Activated CD4-positive, CD25-positive, alpha-beta regulatory T cell treated with anti-CD3 and anti-CD28 coated beads, Interleukin-2, amount 50 U/mL, for 24 hours (primary cell): Measurements from ENCODE around the gene DIP2B.
"Not testable (repeated sequence)": the region's sequence is repeated elsewhere in the genome, so short reads cannot be mapped to it uniquely, and the experiment has no call there.

Experiments used
- ATAC-seq, 2 donors: fragments of 150-1000 bp; cut with Tn5 transposase; one replicate each; pipeline ENCODE4 v1.10.0; 2021; ENCODE audit warnings: mild to moderate bottlenecking in 1 of 2, moderate library complexity in 1 of 2

The DIP2B gene

DNA sequence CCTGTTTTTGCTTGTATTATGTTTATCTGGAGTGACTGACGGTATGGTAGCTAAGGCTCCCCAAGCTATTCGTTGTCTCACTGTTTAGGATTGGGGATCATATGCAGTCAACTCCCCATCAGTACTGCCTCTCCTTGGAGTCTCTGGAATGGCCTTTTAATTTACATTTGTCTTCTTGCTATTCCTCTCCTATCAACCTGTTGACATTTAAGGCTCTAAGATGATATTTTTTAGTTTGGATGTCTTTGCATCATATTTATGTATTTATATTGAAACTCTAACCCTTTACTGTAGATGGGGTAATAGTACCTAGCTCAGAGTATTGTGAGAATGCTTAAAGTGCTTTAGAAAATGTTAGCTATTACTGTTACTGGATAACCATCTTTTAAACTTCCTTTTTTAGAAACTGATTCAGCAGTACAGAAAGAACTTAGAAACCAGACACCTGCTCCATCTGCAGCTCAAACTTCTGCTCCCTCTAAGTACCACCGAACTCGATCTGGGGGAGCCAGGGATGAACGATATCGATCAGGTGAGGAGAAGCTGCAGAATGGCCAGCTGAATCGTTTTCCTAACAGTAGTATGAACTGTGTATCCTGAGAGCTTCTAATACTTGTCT, 135.6 kb downstream of the DIP2B start:
- no peak for ATAC-seq

DNA sequence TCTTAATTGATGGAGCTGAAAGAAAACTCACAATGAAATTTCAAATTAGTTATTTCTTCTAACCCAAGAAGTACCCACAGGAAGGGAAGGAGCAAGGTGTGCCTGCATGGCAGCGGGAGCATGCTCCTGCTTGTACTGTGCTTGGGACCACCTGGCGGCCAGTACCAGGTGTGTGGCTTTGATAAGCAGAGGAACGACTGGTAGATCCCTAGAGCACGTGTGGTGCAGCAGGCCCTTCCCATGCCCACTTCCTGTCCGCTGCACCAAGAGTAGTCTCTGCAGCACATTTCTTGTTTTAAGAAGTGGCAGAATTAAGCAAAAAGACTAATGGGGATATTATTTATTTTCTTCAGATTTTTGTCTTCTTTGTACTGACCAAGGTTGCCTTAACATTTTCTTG, 136.8 kb downstream of the DIP2B start:
- no peak for ATAC-seq

DNA sequence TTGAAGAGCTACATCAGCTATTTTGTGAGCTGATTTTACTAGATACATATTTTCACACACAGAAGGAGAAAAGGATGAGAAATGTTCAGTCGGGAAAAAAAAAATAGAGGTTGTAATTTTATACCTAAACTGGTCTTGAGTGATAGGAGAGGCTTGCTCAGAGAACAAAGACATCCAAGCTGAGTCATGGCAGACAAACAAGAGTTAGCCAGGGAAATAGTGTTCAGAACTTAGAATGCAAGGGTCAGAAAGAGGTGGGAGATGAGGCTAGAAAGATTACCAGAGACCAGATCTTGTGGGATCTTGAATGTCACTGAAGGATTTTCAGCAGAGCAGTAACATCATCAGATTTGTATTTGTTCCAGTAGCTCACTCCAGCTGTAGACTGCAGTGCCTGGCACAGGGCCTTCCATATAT, 137.3 kb downstream of the DIP2B start:
- no peak for ATAC-seq

DNA sequence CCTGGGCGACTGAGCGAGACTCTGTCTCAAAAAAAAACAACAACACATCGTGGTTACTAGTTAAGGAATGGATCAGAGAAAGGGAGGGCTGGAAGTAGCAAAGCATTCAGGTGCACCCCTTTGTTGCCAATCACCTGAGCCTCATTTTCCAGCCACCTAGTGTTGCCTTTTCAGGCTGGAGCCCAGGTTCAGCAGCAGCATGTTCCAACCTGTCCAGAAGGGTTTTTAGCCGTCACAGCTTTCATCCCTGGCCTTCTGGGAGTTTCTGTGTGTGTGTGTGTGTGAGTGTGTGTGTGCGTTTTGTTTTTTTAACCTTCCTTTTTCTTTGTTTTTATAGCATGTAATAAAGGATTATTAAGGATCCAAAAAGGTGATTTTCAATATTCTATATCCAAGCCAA, 138.0 kb downstream of the DIP2B start:
- no peak for ATAC-seq

DNA sequence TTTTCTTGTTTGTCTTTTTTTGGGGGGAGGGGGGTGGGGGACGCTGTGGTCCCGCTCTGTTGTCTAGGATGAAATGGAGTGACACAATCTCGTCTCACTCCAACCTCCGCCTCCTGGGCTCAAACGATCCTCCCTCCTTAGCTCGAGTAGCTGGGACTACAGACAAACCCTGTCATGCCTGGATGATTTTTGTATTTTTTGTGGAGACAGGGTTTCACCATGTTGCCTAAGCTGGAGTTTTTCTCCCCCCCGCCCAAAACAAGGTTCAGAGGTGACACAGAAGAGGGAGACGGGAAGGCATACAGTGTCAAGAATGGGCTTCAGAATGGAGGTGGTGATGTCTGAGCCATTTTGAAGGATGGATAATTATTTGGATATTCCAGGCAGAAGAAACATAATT, 142.2 kb downstream of the DIP2B start:
- ATAC-seq = no peak

DNA sequence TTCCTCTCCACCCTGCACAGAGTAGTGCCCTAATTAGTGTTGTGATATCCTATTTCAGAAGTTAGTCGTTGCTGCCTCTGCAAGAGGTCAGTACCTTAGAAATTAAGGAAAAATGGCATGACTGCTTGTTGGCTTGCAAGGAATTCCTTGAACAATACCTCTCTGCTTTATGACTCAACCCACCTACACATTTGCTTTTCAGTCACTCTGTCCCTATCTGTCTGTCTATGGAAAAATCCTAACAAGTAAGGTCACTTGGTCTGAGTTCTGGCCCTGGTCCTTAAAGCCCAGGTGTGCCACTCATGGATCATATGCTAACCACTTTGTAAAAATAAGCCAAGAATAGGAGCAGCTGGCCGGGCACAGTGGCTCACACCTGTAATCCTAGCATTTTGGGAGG, 142.7 kb downstream of the DIP2B start:
- ATAC-seq = no peak

DNA sequence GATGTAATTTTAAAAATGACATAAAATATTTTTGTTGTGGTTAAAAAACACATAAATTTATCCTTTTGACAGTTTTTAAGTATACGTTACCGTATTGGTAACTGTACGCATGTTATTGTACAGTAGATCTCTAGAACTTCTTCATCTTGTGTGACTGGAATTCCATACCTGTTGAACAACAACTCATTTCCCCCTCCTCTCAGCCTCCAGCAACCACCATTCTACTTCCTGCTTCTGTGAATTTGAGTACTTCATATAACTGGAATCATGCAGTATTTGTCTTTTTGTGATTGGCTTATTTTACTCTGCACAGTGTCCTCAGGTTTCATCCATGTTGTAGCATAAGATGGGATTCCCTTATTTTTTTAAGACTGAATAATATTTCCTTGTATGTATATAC, 145.5 kb downstream of the DIP2B start:
- ATAC-seq = no peak

DNA sequence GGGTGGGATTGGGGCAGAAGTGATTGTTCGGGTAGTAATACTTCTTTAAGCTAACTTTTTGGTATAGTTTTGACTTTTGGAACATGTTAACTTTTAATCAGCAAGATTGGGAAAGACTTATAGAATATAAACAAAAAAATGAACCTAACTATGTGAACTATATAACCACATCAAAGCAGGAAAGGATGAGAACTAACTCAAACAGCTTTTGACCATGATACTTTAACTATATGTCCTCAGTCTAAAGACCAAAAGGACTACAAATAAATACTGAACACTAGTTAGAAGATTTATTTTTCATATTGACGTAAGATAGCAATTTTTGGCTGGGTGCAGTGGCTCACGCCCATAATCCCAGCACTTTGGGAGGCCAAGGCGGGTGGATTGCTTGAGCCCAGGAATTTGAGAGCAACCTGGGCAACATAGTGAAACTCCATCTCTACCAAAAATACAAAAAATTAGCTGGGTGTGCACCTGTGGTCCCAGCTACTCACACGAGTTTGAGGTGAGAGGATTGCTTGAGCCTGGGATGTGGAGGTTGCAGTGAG, 150.7 kb downstream of the DIP2B start:
- ATAC-seq = no peak

DNA sequence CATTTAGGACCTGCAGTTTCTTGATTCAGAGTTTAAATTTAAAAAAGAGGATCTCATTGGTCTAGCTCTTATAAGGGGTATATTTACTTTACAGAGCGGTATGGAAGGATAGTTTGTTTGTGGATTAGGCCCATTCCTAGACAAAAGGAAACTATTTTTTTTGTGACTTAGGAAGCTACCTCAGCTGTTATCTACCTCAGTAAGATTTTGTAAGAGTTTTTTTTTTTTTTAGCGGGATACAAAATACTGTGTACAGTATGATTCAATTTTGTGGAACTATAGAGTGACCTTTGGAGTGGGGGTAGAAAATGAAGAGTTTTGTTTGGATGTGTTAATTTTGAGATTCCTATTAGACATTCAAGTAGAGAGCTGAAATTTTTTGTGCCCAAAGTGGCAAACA, 154.5 kb downstream of the DIP2B start:
- no peak for ATAC-seq

DNA sequence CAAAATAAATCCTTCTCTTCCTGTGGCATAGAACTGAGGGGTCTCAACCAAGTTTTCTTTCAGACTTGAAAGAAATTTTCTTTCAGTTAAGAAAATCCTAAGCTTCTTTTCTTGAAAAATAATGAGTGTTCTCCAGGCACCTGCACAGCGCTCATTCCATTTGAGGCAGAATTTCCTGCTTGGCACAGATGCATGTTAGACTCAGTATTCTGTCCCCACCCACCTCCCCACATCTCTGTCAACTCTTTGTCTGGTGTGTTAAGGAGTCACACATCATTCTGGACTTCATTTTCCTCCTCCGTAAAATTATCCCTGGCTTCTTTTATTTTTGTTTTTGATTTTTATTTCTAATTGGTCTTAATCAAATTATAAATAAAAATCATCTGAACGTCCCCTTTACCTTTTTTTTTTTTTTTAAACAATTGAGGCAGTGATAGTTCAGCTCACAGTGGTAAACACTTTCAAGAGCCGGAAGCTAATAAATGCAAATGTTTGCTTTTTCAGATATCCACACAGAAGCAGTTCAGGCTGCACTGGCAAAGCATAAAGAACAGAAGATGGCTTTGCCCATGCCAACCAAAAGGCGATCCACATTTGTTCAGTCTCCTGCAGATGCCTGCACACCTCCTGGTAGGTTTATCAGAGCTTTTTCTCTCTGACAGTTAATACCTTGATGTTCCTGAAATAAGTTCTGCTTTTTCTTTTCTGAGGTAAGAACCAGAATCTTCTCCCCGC, 155.1 kb downstream of the DIP2B start:
- ATAC-seq = no peak

DNA sequence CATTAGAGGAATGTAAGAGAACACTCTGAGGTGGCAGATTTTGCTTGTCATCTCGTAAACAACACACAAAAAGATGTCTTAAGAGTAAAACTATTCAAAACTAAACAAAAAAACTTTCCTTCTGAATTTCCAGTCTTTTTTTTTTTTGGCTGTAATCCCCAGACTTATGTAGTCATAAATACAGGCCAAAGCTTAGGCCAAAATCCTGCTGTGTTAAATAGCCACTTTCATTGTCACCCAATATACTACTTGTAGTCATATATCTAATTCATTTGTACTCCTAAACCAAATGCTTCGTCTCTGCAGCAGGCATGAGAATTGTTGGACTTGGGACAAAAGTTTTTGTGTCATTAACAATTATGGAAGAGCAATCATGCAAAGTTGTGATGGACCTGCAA, 155.6 kb downstream of the DIP2B start:
- ATAC-seq = no peak

DNA sequence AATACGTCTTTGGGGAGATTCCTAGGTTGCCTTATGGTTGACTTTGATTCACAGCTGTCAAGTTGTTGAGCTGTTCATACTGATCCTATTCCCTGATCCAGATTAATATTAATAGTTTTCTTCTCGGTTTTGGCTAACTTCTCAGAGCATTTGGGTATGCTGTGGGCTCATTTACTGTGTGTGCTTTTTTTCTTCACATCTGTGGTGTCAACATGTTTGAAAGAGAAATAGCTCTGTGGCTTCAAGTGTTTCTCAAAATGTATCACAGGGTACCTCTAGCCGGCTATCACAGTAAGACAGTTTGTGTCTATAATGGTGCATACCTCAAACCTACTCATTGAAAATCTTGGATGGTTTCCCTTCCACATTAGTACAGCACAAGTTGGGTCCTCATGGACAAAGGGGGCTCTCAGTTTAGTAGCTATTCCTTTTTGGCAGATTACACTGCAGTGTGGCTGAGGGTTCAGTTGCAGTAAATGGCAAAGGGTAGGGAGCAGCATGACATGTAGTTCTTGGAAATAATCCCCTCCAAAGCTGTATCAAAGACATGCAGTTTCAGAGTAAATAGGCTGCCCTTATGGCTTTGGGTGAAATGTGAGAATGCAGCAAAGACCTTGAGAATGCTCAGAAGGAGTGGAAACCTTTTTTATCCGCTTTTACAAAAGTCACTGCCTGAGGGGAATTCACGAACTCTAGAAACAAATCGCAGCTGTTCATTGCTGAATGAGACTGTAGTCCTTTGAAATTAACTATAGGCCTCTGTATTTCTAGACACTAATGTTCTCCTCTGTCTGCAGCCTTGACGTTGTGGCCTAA, 156.7 kb downstream of the DIP2B start:
- peak in 1 of 2 donors; percentile 20 for ATAC-seq

DNA sequence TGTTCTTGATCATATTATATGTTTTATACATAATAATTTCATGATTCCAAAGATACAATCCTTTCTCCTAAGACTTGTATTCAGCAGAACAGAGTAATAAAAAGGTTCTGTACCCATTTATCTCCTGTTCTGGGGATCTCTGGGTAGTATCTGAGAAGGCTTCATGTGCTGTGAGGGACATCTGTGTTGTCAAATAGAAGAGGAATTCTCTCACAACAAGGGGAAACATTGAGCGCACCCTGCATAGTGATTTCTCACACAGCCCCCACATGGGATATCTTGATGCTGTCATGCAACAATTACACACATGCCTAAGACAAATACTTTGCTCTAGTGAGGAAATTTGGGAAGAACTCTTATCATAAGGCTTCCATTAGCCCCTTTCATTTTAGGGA, 157.3 kb downstream of the DIP2B start:
- ATAC-seq = no peak

DNA sequence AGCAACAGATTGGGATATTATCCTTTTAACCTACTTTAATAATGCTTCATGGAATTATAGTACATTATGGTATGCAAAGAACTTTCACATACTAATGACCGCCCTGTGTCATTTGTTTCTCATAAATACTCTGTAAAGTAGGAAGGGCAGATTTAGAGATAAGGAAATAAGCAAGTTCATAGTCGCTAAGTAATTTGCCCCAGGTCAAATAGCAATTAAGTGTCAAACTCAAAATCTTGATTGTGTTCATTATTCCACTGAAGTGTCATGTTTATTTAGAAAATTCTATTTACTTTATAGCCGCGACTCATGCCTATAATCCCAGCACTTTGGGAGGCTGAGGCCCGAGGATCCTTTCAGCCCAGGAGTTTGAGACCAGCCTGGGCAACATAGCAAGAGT, 160.4 kb downstream of the DIP2B start:
- ATAC-seq = no peak

DNA sequence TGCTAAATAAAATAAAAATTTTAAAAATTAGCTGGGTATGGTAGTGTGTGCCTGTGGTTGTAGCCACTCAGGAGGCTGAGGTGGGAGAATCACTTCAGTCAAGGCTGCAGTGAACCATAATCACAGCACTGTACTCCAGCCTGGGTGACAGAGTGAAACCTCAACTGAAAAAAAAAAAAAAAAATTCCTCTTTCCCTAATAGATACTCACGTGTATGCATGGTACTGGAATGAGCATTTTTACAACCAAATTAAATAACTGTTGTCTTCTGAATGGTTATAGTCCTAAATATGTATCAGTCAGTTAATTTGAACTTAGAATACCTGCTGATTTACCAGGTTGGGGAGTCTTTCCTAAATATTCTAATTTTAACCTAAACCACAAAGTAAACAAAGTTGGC, 160.8 kb downstream of the DIP2B start:
- no peak for ATAC-seq

DNA sequence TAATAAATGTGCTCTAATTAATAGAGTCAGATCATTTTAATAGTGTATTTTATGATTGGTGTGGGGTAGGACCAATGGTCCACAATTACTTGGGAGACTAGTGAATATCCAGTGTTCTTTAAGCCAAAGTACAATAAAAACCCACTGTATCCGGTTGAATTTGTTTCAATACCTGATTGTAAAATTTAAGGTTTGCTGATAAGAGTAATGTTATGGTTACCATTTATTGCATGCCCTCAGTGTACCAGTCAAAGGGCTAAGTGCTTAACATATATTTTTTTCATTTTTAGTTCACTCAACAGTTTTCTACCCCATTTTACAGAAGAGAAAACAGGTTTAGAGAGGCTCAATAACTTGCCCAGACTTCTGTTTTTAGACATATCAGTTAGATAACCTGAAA, 161.2 kb downstream of the DIP2B start:
- ATAC-seq = no peak

DNA sequence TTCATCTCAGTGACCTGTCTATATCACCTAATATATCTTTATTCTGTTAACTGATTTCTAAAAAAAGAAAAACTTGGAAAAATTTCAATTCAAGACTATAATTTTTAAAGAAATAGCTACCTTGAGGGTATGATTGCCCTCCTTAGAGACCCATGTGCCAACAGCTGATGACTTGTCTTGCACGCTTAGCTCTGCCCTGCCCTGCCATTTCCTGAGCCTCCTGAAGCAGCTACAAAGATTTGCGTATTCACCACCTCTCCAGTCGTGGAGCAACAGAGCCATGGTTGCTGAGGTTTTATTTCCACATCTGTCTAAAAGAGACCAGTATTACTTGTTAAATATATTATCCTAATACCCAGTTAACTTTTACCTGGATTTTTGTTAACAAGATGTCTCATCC, 167.4 kb downstream of the DIP2B start:
- no peak for ATAC-seq

DNA sequence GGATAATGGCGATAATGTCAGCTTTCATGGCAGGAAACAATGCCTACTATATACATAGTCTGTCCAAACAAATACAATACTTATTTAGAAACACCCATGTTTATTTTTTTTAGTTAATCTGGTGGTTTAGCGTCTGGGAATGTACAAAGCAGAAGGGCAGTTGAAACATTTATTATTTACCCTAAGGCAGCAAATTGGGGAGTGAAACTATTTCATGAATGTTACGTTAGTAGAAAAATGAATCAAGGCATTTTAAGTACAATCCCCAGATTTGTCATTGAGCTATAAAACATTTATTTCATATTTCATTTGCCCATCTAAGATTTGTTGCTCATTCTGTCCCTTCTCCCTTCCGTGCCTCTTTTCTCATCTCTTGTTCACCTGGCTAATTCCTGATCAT, 172.0 kb downstream of the DIP2B start:
- no peak for ATAC-seq

DNA sequence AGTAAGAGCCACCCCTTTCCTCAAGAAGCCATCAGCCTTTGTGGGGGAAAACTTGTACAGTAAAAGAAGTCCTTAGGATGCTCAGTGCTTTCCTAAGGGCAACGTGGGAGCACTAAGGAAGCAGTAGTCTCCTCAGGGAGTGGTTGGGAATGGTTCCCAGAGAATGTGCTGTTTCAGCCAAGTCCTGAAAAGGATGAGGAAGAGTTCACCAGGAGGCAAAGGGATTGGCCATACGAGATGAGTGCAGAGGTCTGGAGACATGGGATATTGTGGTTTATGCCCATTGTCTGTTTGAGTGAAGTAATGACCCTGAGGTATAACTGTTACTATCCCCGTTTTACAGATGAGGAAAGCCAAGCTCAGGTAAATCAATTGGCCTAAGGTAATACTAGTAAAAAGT, 173.1 kb downstream of the DIP2B start:
- no peak for ATAC-seq

DNA sequence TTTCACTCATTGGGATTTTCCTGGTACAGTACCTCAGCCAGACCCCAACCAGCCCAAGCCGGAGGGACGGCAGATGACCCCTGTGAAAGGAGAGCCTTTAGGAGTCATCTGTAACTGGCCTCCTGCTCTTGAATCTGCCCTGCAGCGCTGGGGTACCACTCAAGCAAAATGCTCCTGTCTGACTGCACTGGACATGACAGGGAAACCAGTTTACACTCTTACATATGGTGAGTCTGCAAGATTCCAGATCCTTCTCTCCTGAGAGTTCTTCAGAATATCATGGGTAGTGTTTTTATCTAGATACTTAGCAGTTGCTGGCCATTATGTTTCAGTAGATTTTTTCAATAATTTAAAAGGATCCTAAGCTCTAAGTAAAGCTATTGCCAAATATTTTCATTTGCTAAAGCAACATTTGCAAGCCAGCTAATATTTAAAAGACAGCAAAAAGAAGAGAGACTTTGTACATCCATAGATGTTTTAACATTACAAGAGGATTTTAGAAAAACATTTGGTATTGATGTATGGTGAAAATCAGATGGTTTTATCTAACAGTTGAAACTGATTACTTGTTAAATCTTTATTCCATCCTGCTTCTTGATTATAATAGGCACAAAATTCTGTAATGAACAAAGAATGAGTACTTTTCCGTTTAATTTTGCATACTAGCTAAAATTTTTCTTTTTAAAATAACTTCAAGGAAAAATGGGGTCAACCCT, 174.0 kb downstream of the DIP2B start:
- ATAC-seq = no peak

DNA sequence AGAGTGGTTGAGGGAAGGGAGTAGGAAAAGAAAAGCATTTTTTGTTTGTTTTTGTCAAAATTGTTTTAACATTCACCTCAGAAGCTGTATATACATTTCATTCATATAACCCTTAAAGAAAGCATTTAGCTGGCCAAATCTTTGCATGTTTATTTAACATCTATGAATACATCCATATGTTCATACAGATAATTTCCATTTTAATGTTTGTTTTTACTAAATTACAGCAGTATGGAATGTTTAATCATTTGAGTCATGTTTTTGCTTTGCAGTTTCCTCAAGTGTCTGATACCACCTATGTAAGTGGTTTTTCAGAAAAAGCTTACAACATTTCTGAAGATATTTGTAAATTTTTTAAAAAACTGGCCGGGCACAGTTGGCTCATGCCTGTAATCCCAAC, 174.8 kb downstream of the DIP2B start:
- ATAC-seq = no peak

DNA sequence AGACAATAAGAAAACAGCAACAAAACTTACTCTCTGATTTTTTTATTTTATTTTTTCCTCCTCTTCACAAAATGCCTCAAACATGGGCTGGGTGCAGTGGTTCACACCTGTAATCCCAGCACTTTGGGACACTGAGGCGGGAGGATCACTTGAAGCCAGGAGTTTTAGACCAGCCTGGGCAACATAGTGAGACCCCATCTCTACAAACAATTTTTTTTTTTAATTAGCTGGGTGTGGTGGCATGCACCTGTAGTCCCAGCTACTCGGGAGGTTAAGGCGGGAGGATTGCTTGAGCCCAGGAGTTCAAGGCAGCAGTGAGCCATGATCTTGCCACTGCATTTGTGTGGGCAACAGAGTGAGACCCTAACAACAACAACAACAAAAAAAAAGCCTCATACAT, 176.3 kb downstream of the DIP2B start:
- ATAC-seq = not testable (repeated sequence)

DNA sequence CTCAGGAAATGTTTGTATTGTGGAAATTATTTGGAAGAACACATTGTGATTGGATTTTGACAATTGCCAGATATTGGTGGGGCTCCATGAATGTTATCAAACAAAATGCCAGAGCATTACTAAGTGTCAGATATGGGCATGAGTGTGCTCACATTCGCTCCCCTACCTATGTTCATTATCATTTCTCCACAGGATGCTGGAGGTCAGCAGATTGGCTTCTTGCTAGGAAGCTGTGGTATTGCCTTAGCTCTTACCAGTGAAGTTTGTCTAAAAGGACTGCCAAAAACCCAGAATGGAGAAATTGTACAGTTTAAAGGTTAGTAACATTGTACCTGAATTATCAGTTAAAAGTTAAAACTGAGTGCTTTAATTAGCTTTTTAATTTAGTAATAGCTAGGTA, 180.9 kb downstream of the DIP2B start:
- ATAC-seq = no peak
